SH-SY5Y (cell line): Measurements from ENCODE around the gene BMAL2.

Source experiments
- GATA2 ChIP-seq: IDR thresholded peaks from 2 replicates; pipeline ENCODE4 v1.6.1; 2011; ENCODE audit warnings: mild to moderate bottlenecking, low read depth, low read length
- GATA3 ChIP-seq: IDR thresholded peaks from 2 replicates; pipeline ENCODE4 v1.6.1; 2011; ENCODE audit warnings: low read depth, mild to moderate bottlenecking, low read length, moderate library complexity

DNA sequence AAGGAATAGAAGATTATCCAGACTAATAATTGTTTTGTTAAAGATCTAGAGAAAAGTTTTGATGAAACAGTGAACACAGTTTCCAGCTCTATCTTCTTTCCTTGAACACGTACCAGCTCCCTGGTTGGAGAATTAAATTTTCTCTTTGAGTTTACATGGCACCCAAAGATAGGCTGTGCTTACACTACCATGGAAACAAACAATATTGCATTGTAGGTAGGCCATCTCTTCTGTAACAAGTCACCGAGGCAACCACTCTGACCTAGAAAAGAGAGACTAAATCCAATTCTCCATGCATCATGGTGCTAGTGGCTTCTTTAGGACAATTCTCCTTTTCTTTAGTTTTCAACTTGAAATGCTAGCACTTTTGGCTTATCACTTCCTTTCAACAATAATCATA lies 9.9 kb downstream of the BMAL2 start:
- TF ChIP-seq GATA2 (no peak), GATA3 (no peak)
